Left ventricle myocardium inferior (tissue), 1 donor: ENCODE data around the gene KANSL1. TPM values are rescaled to one million over a fixed set of nuclear protein-coding genes. Genes with fewer than 3 reads are reported as not detected.

Experiments used
- DNase-seq: peaks from one replicate; pipeline ENCODE4 v3.0.0-alpha.2; 2020
- H3K27ac ChIP-seq: fragments of 200-600 bp; replicated peaks from 2 replicates; pipeline ENCODE4 v1.8.0; 2021
- H3K27me3 ChIP-seq: fragments of 200-600 bp; 2 replicates; pipeline ENCODE4 v1.8.0; 2021; ENCODE audit warnings: low read depth
- H3K36me3 ChIP-seq: fragments of 200-600 bp; 2 replicates; pipeline ENCODE4 v1.8.0; 2021
- H3K4me1 ChIP-seq: fragments of 200-600 bp; 2 replicates; pipeline ENCODE4 v1.8.0; 2021
- H3K4me3 ChIP-seq: fragments of 200-600 bp; 2 replicates; pipeline ENCODE4 v1.8.0; 2021; ENCODE audit warnings: mild to moderate bottlenecking, moderate library complexity
- H3K9me3 ChIP-seq: fragments of 200-600 bp; replicated peaks from 2 replicates; pipeline ENCODE4 v1.8.0; 2021
- intact Hi-C: fragments of 100-400 bp; cut with micrococcal nuclease; formaldehyde crosslinking; loops from one replicate; pipeline ENCODE4 v1.11.0; 2022
- total RNA-seq: library from RNA; stranded (reverse); fragmentation: NEBNext Ultra II Directional; extraction: Animal tissue kit (Norgen Biotek cat#: 25700); gene quantifications from one replicate; pipeline ENCODE4 v1.2.1, GENCODE V29; 2021
- TF ChIP-seq, protein P1 (sequence below): fragments of 200-600 bp; IDR thresholded peaks from 2 replicates; pipeline ENCODE4 v1.8.0; 2021; ENCODE audit warnings: antibody characterized with exemption, mild to moderate bottlenecking, borderline replicate concordance
- donor health status: DM: no; HTN: yes; CAD: no; lungs with severe emphysema.

KANSL1 gene
- total RNA-seq, 1 donor from 2014 or later = 23.7 TPM

DNA sequence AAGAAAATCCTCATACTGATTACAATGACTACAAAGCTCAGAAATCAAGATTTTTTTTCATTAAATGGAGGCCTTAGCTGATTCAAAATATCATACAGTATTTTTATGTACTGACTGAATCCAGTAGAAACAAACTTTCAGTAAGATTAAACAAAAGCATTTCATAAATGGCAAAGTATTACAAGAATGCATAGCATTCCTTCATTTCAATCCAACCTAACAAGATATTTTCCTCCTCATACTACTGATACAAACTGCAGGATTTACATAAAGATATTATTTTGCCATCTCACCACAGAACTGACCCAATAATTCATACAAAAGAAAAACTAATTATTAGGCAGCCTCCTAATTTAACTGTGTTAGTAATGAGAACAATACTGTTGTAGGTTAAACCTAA, 6.2 kb upstream of the KANSL1 start:
- Histone ChIP-seq H3K36me3 (no peaks in the 10 kb centered on the region), H3K27me3 (no peaks in the 10 kb centered on the region), H3K4me3 (no peak overlapping the region), H3K27ac (no peak overlapping the region), H3K9me3 (no peaks in the 10 kb centered on the region), H3K4me1 (peaks cover 29% of the 10 kb centered on the region)
- DNase-seq = no peak
- intact Hi-C loops = loop anchor here (5.0 kb wide), 1 partner anchor 157 kb away; no protein-coding TSS in a partner anchor
- TF ChIP-seq, protein P1, sequence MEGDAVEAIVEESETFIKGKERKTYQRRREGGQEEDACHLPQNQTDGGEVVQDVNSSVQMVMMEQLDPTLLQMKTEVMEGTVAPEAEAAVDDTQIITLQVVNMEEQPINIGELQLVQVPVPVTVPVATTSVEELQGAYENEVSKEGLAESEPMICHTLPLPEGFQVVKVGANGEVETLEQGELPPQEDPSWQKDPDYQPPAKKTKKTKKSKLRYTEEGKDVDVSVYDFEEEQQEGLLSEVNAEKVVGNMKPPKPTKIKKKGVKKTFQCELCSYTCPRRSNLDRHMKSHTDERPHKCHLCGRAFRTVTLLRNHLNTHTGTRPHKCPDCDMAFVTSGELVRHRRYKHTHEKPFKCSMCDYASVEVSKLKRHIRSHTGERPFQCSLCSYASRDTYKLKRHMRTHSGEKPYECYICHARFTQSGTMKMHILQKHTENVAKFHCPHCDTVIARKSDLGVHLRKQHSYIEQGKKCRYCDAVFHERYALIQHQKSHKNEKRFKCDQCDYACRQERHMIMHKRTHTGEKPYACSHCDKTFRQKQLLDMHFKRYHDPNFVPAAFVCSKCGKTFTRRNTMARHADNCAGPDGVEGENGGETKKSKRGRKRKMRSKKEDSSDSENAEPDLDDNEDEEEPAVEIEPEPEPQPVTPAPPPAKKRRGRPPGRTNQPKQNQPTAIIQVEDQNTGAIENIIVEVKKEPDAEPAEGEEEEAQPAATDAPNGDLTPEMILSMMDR = no peak

- no peaks in the 10 kb centered on the region for H3K36me3 ChIP-seq
- H3K4me1 ChIP-seq = peaks cover 35% of the 10 kb centered on the region
- no peak overlapping the region for H3K27ac ChIP-seq
- no peak overlapping the region for H3K4me3 ChIP-seq
- intact Hi-C loops = loop anchor here (5.0 kb wide), 1 partner anchor 156 kb away; no protein-coding TSS in a partner anchor
- TF ChIP-seq, protein P1 = no peak
- no peaks in the 10 kb centered on the region for H3K27me3 ChIP-seq
- no peaks in the 10 kb centered on the region for H3K9me3 ChIP-seq
- no peak for DNase-seq
These were observed 5.0 kb upstream of the KANSL1 start for GRCh38 chr17:46198233-46198632.

DNA sequence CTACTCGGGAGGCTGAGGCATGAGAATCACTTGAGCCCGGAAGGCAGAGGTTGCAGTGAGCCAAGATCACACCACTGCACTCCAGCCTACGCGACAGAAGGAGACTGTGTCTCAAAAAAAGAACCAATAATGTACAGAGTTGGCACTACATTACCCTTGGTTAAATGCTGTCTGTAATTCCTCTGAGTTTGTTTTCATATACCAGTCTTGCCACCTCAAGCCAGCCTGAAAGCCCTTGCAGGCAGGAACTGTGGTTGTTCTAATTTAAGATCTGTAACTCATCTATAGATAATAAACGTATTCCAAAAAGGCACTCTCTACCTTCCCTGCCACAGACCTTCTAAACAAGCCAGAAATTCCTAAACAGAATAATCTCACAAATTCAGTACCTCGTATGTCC, 4.3 kb upstream of the KANSL1 start:
- intact Hi-C loops = loop anchor here (5.0 kb wide), 1 partner anchor 155 kb away; no protein-coding TSS in a partner anchor

GRCh38 chr17:46195939-46196716, 2.9 kb upstream of the KANSL1 start:
- peaks cover 51% of the 10 kb centered on the region for H3K4me1 ChIP-seq
- no peak overlapping the region for H3K27ac ChIP-seq
- no peak overlapping the region for H3K4me3 ChIP-seq
- intact Hi-C loops = loop anchor here (5.0 kb wide), 1 partner anchor 154 kb away; no protein-coding TSS in a partner anchor
- no peaks in the 10 kb centered on the region for H3K27me3 ChIP-seq
- H3K36me3 ChIP-seq = no peaks in the 10 kb centered on the region
- TF ChIP-seq, protein P1 = no peak
- H3K9me3 ChIP-seq = no peaks in the 10 kb centered on the region
- no peak for DNase-seq

More for the DNA sequence above, 4.3 kb upstream of the KANSL1 start:
- H3K9me3 ChIP-seq = no peaks in the 10 kb centered on the region
- DNase-seq = no peak
- TF ChIP-seq, protein P1 = no peak
- no peak overlapping the region for H3K4me3 ChIP-seq
- H3K4me1 ChIP-seq = peaks cover 40% of the 10 kb centered on the region
- peak overlapping the region; percentile 21 for H3K27ac ChIP-seq
- H3K27me3 ChIP-seq = no peaks in the 10 kb centered on the region
- no peaks in the 10 kb centered on the region for H3K36me3 ChIP-seq

DNA sequence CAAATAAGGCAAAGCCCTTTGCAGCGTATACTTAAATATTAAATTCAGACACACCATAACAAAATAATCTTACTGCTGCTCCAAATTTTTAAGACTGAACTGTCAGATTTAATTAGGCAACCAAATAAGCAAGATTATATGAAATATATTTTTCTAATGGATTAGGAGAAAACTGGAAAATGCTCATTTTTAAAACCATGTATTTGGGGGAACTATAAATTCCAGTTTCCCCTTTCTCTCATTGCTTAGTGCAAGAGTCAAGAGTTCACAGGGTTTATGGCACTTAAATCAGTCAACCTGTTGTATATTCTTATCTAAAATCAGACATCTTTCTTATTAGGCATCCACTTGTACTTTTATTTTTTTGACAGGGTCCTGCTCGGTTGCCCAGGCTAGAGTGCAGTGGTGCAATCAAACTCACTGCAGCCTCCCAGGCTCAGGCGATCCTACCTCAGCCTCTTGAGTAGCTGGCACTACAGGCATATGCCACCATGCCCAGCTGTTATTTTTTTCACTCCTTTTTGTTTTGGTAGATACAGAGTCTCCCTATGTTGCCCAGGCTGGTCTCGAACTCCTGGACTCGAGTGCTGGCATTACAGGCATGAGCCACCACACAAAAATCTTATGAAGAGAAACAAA, 2.1 kb upstream of the KANSL1 start:
- H3K27me3 ChIP-seq = no peaks in the 10 kb centered on the region
- DNase-seq = no peak
- H3K9me3 ChIP-seq = no peaks in the 10 kb centered on the region
- intact Hi-C loops = loop anchor here (5.0 kb wide), 1 partner anchor 153 kb away; no protein-coding TSS in a partner anchor
- H3K27ac ChIP-seq = no peak overlapping the region
- no peak overlapping the region for H3K4me3 ChIP-seq
- TF ChIP-seq, protein P1 = no peak
- H3K36me3 ChIP-seq = no peaks in the 10 kb centered on the region
- H3K4me1 ChIP-seq = peaks cover 59% of the 10 kb centered on the region
